CD4-positive, alpha-beta T cell (primary cell): ENCODE data around the gene FOSB. TPM values are rescaled to one million over a fixed set of nuclear protein-coding genes. Genes with fewer than 3 reads are reported as not detected.

Source experiments
- ATAC-seq: fragments of 200-7000 bp; cut with Tn5 transposase; one replicate; pipeline ENCODE4 v1.10.0; 2022; ENCODE audit warnings: mild to moderate bottlenecking; ENCODE audit not compliant: poor library complexity
- CTCF ChIA-PET: fragments of 350-600 bp; sonication (Branson Sonifier 250); formaldehyde crosslinking; loops from one replicate; lab custom pipeline; 2021; ENCODE audit warnings: antibody characterized with exemption, inconsistent platforms; lab: Charles Lee
- POLR2A ChIA-PET: fragments of 350-600 bp; sonication (Branson Sonifier 250); formaldehyde crosslinking; loops from one replicate; lab custom pipeline; 2021; ENCODE audit warnings: antibody characterized with exemption, inconsistent platforms; lab: Charles Lee
- DNase-seq, 14 experiments: peaks; one replicate each; pipeline ENCODE4 v3.0.0-alpha.2; 2013 to 2020; ENCODE audit warnings: mixed read lengths in 2 of 14
- H3K27ac ChIP-seq, 2 donors: one replicate each; pipeline versions ENCODE4 v1.5.1 to v1.7.0; 2013; ENCODE audit warnings: low read length in 2 of 2, low read depth in 1 of 2, mild to moderate bottlenecking in 1 of 2
- H3K27me3 ChIP-seq, 2 experiments: 1 replicate in 1 of 2; 2 replicates in 1 of 2; pipeline versions ENCODE4 v1.6.1 to v1.7.0; 2013; ENCODE audit warnings: low read length in 2 of 2, control low read depth in 1 of 2, mild to moderate bottlenecking in 1 of 2, moderate library complexity in 1 of 2; ENCODE audit not compliant: insufficient read depth in 2 of 2, control insufficient read depth in 1 of 2
- H3K36me3 ChIP-seq: one replicate; pipeline ENCODE4 v1.6.1; 2013; ENCODE audit warnings: low read length, control low read depth; ENCODE audit not compliant: insufficient read depth
- H3K4me1 ChIP-seq: one replicate; pipeline ENCODE4 v1.6.1; 2013; ENCODE audit warnings: low read length, control low read depth; ENCODE audit not compliant: insufficient read depth
- H3K4me3 ChIP-seq: one replicate; pipeline ENCODE4 v1.5.1; 2013; ENCODE audit warnings: mild to moderate bottlenecking, low read length, moderate library complexity
- H3K9me3 ChIP-seq, 2 experiments: 1 replicate in 1 of 2; 2 replicates in 1 of 2; pipeline versions ENCODE4 v1.6.1 to v1.7.0; 2013; ENCODE audit warnings: low read length in 2 of 2, mild to moderate bottlenecking in 2 of 2, control low read depth in 1 of 2, moderate library complexity in 1 of 2; ENCODE audit not compliant: control insufficient read depth in 1 of 2, insufficient read depth in 1 of 2
- H3K27ac Mint-ChIP-seq: one replicate; pipeline ENCODE4 v1.8.0; 2020; ENCODE audit warnings: mixed read lengths
- H3K27me3 Mint-ChIP-seq: one replicate; pipeline ENCODE4 v1.8.0; 2021; ENCODE audit warnings: mixed read lengths
- H3K36me3 Mint-ChIP-seq: one replicate; pipeline ENCODE4 v1.8.0; 2021; ENCODE audit warnings: low read depth, mixed read lengths
- H3K4me1 Mint-ChIP-seq: one replicate; pipeline ENCODE4 v1.8.0; 2021; ENCODE audit warnings: low read depth, mixed read lengths
- H3K4me3 Mint-ChIP-seq: one replicate; pipeline ENCODE4 v1.8.0; 2020; ENCODE audit warnings: mild to moderate bottlenecking, mixed read lengths
- H3K9me3 Mint-ChIP-seq: one replicate; pipeline ENCODE4 v1.8.0; 2020; ENCODE audit warnings: mixed read lengths
- intact Hi-C, 2 experiments: fragments of 100-400 bp; cut with DNase I in 1 of 2; cut with micrococcal nuclease in 1 of 2; formaldehyde crosslinking; loops; one replicate each; pipeline versions ENCODE4 v1.15.1 to v1.9.0; 2023 to 2025; cut with DNase I, micrococcal nuclease
- total RNA-seq, 174 experiments: library from RNA in 2 of 174; stranded (reverse) in 2 of 174; gene quantifications; one replicate each; pipeline ENCODE4 v1.2.3 and lab custom pipeline; 2021 to 2026
- TF ChIP-seq, protein P1 (sequence below): fragments of 200-600 bp; IDR thresholded peaks from one replicate; pipeline ENCODE4 v1.8.0; 2022; ENCODE audit warnings: antibody characterized with exemption, mild to moderate bottlenecking

The FOSB gene
- total RNA-seq, 2 experiments from 2014 or later, result 422 to 424 TPM

DNA sequence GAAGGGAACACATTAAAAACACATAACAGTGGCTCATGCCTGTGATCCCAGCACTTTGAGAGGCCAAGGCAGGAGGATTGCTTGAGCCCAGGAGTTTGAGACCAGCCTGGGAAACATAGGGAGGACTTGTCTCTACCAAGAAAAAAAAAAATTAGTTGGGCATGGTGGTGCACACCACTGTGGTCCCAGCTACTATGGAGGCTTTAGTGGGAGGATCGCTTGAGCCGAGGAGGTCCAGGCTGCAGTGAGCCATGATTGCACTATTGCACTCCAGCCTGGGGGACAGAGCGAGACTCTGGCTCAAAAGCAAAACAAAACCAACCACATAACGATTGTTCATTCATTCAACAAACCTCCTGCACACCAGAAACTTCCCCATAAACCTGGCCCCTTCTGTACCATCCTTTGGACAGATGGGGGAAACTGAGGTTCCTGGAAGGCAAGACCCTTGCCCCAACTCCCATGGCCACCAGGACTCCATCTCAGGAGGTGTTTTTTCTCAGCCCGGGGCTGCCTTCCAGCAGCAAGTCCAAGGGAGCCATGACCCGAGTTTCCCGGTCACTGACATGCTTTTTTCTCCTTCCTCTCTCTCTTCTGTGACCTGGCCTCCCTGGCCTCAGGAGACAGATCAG, 4.3 kb downstream of the FOSB start:
- ATAC-seq (no peak), DNase-seq (peak in 2 of 14 experiments; percentile 46 to 47)
- intact Hi-C loops, result no loop called here
- Mint-ChIP-seq H3K4me1 (peaks cover 44% of the 10 kb centered on the region), H3K27ac (peak overlapping the region; percentile 80), H3K36me3 (peaks cover 30% of the 10 kb centered on the region), H3K4me3 (peak overlapping the region; percentile 79), H3K27me3 (peaks cover 36% of the 10 kb centered on the region), H3K9me3 (no peaks in the 10 kb centered on the region)
- Histone ChIP-seq H3K27me3 (peaks cover 4 to 6% of the 10 kb centered on the region in 2 experiments), H3K4me3 (no peak overlapping the region), H3K9me3 (no peaks in the 10 kb centered on the region), H3K4me1 (peaks cover 48% of the 10 kb centered on the region), H3K36me3 (peaks cover 37% of the 10 kb centered on the region), H3K27ac (no peak overlapping the region)
- CTCF ChIA-PET, result interaction anchor here (7.1 kb wide), 1 partner anchor 33 kb away, joined by 128 read pairs; no protein-coding TSS in a partner anchor
- POLR2A ChIA-PET, result interaction anchor here (0.8 kb wide), 1 partner anchor 32 kb away, joined by 3 read pairs; no protein-coding TSS in a partner anchor
- TF ChIP-seq, protein P1, sequence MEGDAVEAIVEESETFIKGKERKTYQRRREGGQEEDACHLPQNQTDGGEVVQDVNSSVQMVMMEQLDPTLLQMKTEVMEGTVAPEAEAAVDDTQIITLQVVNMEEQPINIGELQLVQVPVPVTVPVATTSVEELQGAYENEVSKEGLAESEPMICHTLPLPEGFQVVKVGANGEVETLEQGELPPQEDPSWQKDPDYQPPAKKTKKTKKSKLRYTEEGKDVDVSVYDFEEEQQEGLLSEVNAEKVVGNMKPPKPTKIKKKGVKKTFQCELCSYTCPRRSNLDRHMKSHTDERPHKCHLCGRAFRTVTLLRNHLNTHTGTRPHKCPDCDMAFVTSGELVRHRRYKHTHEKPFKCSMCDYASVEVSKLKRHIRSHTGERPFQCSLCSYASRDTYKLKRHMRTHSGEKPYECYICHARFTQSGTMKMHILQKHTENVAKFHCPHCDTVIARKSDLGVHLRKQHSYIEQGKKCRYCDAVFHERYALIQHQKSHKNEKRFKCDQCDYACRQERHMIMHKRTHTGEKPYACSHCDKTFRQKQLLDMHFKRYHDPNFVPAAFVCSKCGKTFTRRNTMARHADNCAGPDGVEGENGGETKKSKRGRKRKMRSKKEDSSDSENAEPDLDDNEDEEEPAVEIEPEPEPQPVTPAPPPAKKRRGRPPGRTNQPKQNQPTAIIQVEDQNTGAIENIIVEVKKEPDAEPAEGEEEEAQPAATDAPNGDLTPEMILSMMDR, result no peak

DNA sequence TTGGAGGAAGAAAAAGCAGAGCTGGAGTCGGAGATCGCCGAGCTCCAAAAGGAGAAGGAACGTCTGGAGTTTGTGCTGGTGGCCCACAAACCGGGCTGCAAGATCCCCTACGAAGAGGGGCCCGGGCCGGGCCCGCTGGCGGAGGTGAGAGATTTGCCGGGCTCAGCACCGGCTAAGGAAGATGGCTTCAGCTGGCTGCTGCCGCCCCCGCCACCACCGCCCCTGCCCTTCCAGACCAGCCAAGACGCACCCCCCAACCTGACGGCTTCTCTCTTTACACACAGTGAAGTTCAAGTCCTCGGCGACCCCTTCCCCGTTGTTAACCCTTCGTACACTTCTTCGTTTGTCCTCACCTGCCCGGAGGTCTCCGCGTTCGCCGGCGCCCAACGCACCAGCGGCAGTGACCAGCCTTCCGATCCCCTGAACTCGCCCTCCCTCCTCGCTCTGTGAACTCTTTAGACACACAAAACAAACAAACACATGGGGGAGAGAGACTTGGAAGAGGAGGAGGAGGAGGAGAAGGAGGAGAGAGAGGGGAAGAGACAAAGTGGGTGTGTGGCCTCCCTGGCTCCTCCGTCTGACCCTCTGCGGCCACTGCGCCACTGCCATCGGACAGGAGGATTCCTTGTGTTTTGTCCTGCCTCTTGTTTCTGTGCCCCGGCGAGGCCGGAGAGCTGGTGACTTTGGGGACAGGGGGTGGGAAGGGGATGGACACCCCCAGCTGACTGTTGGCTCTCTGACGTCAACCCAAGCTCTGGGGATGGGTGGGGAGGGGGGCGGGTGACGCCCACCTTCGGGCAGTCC, 5.0 kb downstream of the FOSB start:
- POLR2A ChIA-PET, result no interaction called here
- CTCF ChIA-PET, result interaction anchor here (7.1 to 9.5 kb wide), 2 partner anchors 33 to 34 kb away, joined by 128 to 365 read pairs; no protein-coding TSS in a partner anchor
- DNase-seq (peak in 3 of 14 experiments; percentile 54 to 75 (median 55)), ATAC-seq (no peak)
- intact Hi-C loops, result no loop called here
- peaks cover 37% of the 10 kb centered on the region for H3K36me3 ChIP-seq
- peaks cover 51% of the 10 kb centered on the region for H3K4me1 ChIP-seq
- Mint-ChIP-seq H3K27me3 (peaks cover 36% of the 10 kb centered on the region), H3K36me3 (peaks cover 26% of the 10 kb centered on the region), H3K9me3 (no peaks in the 10 kb centered on the region), H3K4me1 (peaks cover 46% of the 10 kb centered on the region), H3K27ac (peak overlapping the region; percentile 80), H3K4me3 (peak overlapping the region; percentile 79)
- TF ChIP-seq, protein P1, result no peak
- no peaks in the 10 kb centered on the region for H3K9me3 ChIP-seq
- no peak overlapping the region for H3K4me3 ChIP-seq
- no peak overlapping the region for H3K27ac ChIP-seq
- peaks cover 4 to 6% of the 10 kb centered on the region in 2 experiments for H3K27me3 ChIP-seq

DNA sequence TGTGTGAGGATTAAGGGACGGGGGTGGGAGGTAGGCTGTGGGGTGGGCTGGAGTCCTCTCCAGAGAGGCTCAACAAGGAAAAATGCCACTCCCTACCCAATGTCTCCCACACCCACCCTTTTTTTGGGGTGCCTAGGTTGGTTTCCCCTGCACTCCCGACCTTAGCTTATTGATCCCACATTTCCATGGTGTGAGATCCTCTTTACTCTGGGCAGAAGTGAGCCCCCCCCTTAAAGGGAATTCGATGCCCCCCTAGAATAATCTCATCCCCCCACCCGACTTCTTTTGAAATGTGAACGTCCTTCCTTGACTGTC, 5.5 kb downstream of the FOSB start:
- ATAC-seq, result no peak
- Histone ChIP-seq H3K27me3 (peaks cover 4 to 6% of the 10 kb centered on the region in 2 experiments), H3K4me3 (no peak overlapping the region), H3K27ac (no peak overlapping the region), H3K36me3 (peaks cover 37% of the 10 kb centered on the region), H3K9me3 (no peaks in the 10 kb centered on the region), H3K4me1 (peaks cover 56% of the 10 kb centered on the region)
- ChIA-PET CTCF (interaction anchor here (9.5 kb wide), 1 partner anchor 35 kb away, joined by 365 read pairs; no protein-coding TSS in a partner anchor), POLR2A (no interaction called here)
- peak overlapping the region; percentile 80 for H3K27ac Mint-ChIP-seq
- H3K36me3 Mint-ChIP-seq, result peaks cover 24% of the 10 kb centered on the region
- H3K27me3 Mint-ChIP-seq, result peaks cover 36% of the 10 kb centered on the region
- DNase-seq, result peak in 1 of 14 experiments; percentile 50
- H3K9me3 Mint-ChIP-seq, result no peaks in the 10 kb centered on the region
- H3K4me1 Mint-ChIP-seq, result peaks cover 46% of the 10 kb centered on the region
- H3K4me3 Mint-ChIP-seq, result peak overlapping the region; percentile 39
- TF ChIP-seq, protein P1, result no peak
- intact Hi-C loops, result no loop called here
